ENCODE results near the gene SEMA7A.

Gene SEMA7A

GRCh38 chr15:74373056-74373650 lies 60.6 kb downstream of the SEMA7A start:
- Histone ChIP-seq H4K20me1 (ENCODE audit: insufficient read depth, low read length) (no peaks in the 10 kb centered on the region), H3K4me2 (ENCODE audit: low read depth, low read length) (peak overlapping the region; percentile 95), H3K36me3 (replicated peaks; ENCODE audit: insufficient read depth, low read length) (no peaks in the 10 kb centered on the region), H3K27ac (ENCODE audit: low read length) (no peak overlapping the region), H2AFZ (ENCODE audit: low read length) (peak overlapping the region; percentile 97), H3K9me2 (replicated peaks; ENCODE audit: insufficient read depth, low read length) (no peaks in the 10 kb centered on the region), H3K27me3 (replicated peaks; ENCODE audit: insufficient read depth, low read length) (0 out of 2 replicates have a peak, but pooled peaks cover 4% of the 10 kb centered on the region), H3K9me3 (replicated peaks; ENCODE audit: insufficient read depth, low read length) (no peaks in the 10 kb centered on the region), H3K9ac (ENCODE audit: low read length) (peak overlapping the region; percentile 40; the same call in 1 of the 2 replicates), H3K4me3 (ENCODE audit: low read length) (peak overlapping the region; percentile 92; the same call in 1 of the 2 replicates), H3K79me2 (ENCODE audit: low read length) (no peaks in the 10 kb centered on the region), H3F3A (ENCODE audit: insufficient read depth, low read length) (peaks cover 13% of the 10 kb centered on the region), H3K4me1 (ENCODE audit: low read length) (peaks cover 12% of the 10 kb centered on the region; the same call in 1 of the 2 replicates)
- TF ChIP-seq EZH2phosphoT487 (IDR thresholded peaks at IDR 0.05; ENCODE audit: low read length) (no peak), EZH2 (optimal IDR thresholded peaks at IDR 0.05; ENCODE audit: low read depth, low read length) (no peak), CTCF (IDR thresholded peaks at IDR 0.05; ENCODE audit: low read length) (no peak)
- DNase-seq, result no peak

DNA sequence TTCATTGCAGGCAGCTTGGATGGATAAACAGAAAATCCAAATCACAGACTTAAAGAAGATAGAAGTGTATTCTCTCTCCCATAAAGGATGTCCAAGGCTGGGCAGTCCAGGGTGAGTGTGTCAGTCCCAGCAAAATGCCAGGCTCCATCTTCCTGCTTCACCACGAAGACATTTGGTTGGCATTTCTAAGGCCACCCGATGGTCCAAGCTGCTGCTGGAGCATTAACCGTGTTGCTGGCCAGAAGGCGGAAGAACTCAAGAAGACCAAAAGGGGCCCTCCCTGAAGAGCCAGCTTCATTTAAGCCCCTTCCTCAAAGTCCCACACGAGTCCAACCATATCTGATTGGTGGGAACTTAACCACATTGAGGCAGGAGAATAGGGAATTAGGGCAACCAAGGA lies 63.3 kb downstream of the SEMA7A start:
- Histone ChIP-seq H3F3A (ENCODE audit: insufficient read depth, low read length) (peaks cover 13% of the 10 kb centered on the region), H3K4me1 (ENCODE audit: low read length) (peaks cover 12% of the 10 kb centered on the region; the same call in 1 of the 2 replicates), H3K79me2 (ENCODE audit: low read length) (no peaks in the 10 kb centered on the region), H3K27me3 (replicated peaks; ENCODE audit: insufficient read depth, low read length) (0 out of 2 replicates have a peak, but pooled peaks cover 4% of the 10 kb centered on the region), H3K9ac (ENCODE audit: low read length) (no peak overlapping the region), H3K4me3 (ENCODE audit: low read length) (no peak overlapping the region), H3K27ac (ENCODE audit: low read length) (no peak overlapping the region), H3K36me3 (replicated peaks; ENCODE audit: insufficient read depth, low read length) (no peaks in the 10 kb centered on the region), H4K20me1 (ENCODE audit: insufficient read depth, low read length) (no peaks in the 10 kb centered on the region), H3K4me2 (ENCODE audit: low read depth, low read length) (no peak overlapping the region), H3K9me2 (replicated peaks; ENCODE audit: insufficient read depth, low read length) (no peaks in the 10 kb centered on the region), H3K9me3 (replicated peaks; ENCODE audit: insufficient read depth, low read length) (no peaks in the 10 kb centered on the region), H2AFZ (ENCODE audit: low read length) (no peak overlapping the region)
- TF ChIP-seq EZH2 (optimal IDR thresholded peaks at IDR 0.05; ENCODE audit: low read depth, low read length) (no peak), EZH2phosphoT487 (IDR thresholded peaks at IDR 0.05; ENCODE audit: low read length) (no peak), CTCF (IDR thresholded peaks at IDR 0.05; ENCODE audit: low read length) (no peak)
- no peak for DNase-seq

DNA sequence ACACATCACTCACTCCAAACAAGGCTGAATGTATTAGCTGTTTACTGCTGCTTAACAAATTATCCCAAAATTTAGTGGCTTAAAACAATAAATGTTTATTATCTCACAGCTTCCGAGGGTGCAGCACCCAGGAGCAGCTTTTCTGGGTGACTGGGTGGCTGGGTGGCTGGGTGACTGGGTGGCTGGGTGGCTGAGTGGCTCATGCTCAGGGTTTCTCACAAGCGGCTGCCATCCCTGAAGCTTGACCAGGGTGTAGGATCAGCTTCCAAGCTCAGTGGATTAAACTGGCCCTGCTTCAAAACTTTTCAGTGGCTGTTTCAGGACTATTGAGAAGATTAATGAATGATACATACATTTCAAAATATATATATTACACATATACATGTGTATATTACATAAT lies 64.0 kb downstream of the SEMA7A start:
- DNase-seq, result no peak
- TF ChIP-seq CTCF (IDR thresholded peaks at IDR 0.05; ENCODE audit: low read length), result no peak
- TF ChIP-seq EZH2 (optimal IDR thresholded peaks at IDR 0.05; ENCODE audit: low read depth, low read length), result no peak
- TF ChIP-seq EZH2phosphoT487 (IDR thresholded peaks at IDR 0.05; ENCODE audit: low read length), result no peak
- 0 out of 2 replicates have a peak, but pooled peaks cover 4% of the 10 kb centered on the region for H3K27me3 ChIP-seq (replicated peaks; ENCODE audit: insufficient read depth, low read length)
- H3K79me2 ChIP-seq (ENCODE audit: low read length), result no peaks in the 10 kb centered on the region
- no peak overlapping the region for H3K27ac ChIP-seq (ENCODE audit: low read length)
- H3K9ac ChIP-seq (ENCODE audit: low read length), result no peak overlapping the region
- no peak overlapping the region for H3K4me3 ChIP-seq (ENCODE audit: low read length)
- no peaks in the 10 kb centered on the region for H3K9me3 ChIP-seq (replicated peaks; ENCODE audit: insufficient read depth, low read length)
- peaks cover 9% of the 10 kb centered on the region; the same call in 1 of the 2 replicates for H3K4me1 ChIP-seq (ENCODE audit: low read length)
- no peaks in the 10 kb centered on the region for H3K9me2 ChIP-seq (replicated peaks; ENCODE audit: insufficient read depth, low read length)
- no peaks in the 10 kb centered on the region for H4K20me1 ChIP-seq (ENCODE audit: insufficient read depth, low read length)
- no peak overlapping the region for H3K4me2 ChIP-seq (ENCODE audit: low read depth, low read length)
- no peaks in the 10 kb centered on the region for H3K36me3 ChIP-seq (replicated peaks; ENCODE audit: insufficient read depth, low read length)
- H3F3A ChIP-seq (ENCODE audit: insufficient read depth, low read length), result peaks cover 9% of the 10 kb centered on the region
- H2AFZ ChIP-seq (ENCODE audit: low read length), result no peak overlapping the region
